Gastroesophageal sphincter (tissue), 3 donors: ENCODE results near the gene C12orf75.

Source experiments
- CTCF ChIP-seq, 4 experiments: fragments of 200-600 bp in 2 of 4; fragments of 450-650 bp in 2 of 4; sonication (generic) in 1 of 4; IDR thresholded peaks; one replicate each; pipeline ENCODE4 v1.5.1; 2017 to 2019; ENCODE audit warnings: antibody characterized with exemption in 4 of 4, mild to moderate bottlenecking in 2 of 4, moderate library complexity in 2 of 4
- POLR2AphosphoS5 ChIP-seq: sonication (generic); formaldehyde crosslinking; IDR thresholded peaks from one replicate; pipeline ENCODE4 v1.6.1; 2017; ENCODE audit warnings: antibody characterized with exemption

DNA sequence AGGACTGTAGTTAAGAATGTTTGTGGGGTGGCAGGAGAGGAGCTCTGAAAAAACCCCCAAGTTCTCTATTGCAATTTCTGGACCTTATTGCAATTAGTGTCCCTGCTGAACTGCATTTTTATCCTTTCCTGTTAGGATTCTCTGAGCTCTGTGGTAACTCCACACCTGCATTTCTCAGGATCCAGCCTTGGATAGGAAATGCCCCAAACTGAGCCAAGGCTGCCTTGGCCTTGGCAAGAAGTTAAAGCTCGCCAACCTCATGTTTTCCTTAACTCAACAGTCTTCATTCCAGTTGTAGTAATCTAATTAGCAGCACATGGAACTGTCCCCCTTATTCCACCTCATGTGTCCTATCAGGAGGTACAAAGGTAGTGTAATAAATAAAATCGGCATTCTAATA lies 66.5 kb downstream of the C12orf75 start:
- no peak for TF ChIP-seq CTCF (IDR thresholded peaks at IDR 0.05)
- TF ChIP-seq POLR2AphosphoS5: no peak
